ENCODE results near the gene L3MBTL1. TPM values are rescaled to one million over a fixed set of nuclear protein-coding genes. Genes with fewer than 3 reads are reported as not detected.

L3MBTL1 gene
- total RNA-seq, 2 donors from 2014 or later: 7.6 to 11.5 TPM

DNA sequence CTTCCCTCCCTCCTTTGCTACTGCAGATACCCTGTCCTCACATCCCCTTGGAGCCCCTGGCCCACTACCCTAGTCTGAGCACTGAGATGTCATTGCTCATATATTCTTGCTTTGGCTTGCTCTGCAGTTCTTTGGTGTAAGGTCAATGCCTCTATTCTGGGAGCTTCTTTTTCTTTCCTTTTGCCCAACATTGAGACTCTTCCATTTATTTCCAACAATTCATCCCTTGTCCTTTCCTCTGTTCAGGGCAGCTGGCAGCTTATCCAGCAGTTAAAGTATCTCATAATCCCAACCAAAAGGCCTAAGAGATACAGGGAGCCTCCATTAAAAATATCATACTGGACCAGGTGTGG is 23.6 kb downstream of the L3MBTL1 start:
- intact Hi-C loops (cut with DNase I, micrococcal nuclease): no loop called here

GRCh38 chr20:43532416-43533055 is 25.0 kb downstream of the L3MBTL1 start:
- intact Hi-C loops (cut with DNase I, micrococcal nuclease): no loop called here
- ATAC-seq (no peak), DNase-seq (no peak)

More for the DNA sequence above, 23.6 kb downstream of the L3MBTL1 start:
- ATAC-seq (no peak), DNase-seq (no peak)

DNA sequence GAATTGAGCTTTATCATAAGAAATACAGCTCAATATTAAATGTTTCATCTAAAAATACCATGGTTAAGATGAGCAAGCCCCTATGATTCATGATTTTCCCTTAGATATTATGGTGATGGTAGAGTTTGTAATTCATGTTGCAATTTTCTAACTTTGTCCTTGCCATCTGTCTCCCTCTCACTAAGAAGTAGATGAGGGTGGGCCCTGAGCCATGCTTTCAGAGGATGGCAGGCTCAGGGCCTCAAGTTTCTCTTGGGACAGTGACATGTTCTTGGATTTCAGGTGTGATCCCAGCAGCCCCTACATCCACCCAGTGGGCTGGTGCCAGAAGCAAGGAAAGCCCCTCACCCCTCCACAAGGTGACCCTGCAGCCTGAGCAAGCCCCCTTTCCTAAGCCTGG is 25.6 kb downstream of the L3MBTL1 start:
- ATAC-seq (no peak), DNase-seq (no peak)
- intact Hi-C loops (cut with DNase I, micrococcal nuclease): no loop called here

- DNase-seq: no peak
- intact Hi-C loops (cut with DNase I, micrococcal nuclease): no loop called here
- ATAC-seq: no peak
Measured at GRCh38 chr20:43534016-43534415, 26.5 kb downstream of the L3MBTL1 start.

DNA sequence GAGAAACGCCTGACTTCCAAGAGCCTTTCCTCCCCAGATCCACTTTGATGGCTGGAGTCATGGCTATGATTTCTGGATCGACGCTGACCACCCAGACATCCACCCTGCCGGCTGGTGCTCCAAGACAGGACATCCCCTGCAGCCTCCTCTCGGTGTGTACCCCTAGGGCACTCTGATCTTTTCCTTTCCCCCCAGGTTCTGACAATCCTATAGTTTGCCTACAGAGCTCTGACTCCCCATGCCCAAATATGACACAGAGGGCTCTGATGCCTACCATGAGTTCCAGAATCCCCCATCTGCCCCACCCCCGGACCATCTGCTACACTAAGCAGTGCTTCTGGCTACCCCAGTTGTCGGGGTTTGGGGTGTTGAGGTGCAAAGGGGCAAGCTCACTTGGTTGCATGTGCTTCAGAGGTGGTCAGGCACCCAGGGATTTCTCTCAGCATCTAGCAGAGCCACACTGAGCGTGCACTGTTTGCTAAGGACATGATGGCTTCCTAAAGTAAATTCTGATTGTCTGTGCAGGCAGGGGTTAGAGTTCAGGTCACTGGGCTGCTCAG is 27.4 kb downstream of the L3MBTL1 start:
- intact Hi-C loops (cut with DNase I, micrococcal nuclease): no loop called here
- ATAC-seq (no peak), DNase-seq (no peak)

- DNase-seq (no peak), ATAC-seq (no peak)
- intact Hi-C loops (cut with DNase I, micrococcal nuclease): no loop called here
Measured at GRCh38 chr20:43535370-43536004, 28.0 kb downstream of the L3MBTL1 start.

DNA sequence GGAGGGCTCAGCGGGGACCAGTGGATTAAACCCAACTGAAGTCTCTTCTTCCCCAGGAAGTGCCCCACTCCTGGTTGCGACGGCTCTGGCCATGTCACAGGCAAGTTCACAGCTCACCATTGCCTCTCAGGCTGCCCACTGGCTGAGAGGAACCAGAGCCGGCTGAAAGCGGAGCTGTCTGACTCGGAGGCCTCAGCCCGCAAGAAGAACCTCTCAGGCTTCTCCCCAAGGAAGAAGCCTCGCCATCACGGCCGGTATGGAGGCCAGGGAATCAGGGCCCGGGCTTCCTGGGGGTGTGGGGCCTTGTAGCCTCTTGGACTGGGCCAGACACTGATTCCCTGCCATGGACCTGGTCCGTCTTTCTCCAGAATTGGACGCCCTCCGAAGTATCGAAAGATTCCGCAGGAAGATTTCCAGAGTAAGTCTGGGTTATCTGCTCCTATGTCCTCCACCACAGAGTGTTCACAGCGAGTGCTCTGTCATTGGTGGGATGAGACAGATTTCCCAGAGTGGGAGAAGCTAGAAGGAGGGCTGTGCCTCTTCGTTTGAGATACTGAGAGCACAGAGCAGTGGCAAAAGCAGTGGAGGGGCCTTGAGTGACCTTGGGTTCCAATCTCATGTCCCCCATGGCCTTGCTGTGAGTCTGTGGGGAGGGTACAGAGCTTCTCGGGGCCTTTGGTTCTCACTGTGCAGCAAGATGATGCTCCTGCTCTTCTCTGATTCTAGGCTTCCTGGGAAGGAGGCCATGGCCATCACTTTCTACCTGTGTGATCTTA is 28.7 kb downstream of the L3MBTL1 start:
- intact Hi-C loops (cut with DNase I, micrococcal nuclease): no loop called here
- no peak for DNase-seq
- ATAC-seq: no peak

GRCh38 chr20:43536817-43537440 is 29.4 kb downstream of the L3MBTL1 start:
- intact Hi-C loops (cut with DNase I, micrococcal nuclease): no loop called here
- DNase-seq: no peak
- no peak for ATAC-seq

DNA sequence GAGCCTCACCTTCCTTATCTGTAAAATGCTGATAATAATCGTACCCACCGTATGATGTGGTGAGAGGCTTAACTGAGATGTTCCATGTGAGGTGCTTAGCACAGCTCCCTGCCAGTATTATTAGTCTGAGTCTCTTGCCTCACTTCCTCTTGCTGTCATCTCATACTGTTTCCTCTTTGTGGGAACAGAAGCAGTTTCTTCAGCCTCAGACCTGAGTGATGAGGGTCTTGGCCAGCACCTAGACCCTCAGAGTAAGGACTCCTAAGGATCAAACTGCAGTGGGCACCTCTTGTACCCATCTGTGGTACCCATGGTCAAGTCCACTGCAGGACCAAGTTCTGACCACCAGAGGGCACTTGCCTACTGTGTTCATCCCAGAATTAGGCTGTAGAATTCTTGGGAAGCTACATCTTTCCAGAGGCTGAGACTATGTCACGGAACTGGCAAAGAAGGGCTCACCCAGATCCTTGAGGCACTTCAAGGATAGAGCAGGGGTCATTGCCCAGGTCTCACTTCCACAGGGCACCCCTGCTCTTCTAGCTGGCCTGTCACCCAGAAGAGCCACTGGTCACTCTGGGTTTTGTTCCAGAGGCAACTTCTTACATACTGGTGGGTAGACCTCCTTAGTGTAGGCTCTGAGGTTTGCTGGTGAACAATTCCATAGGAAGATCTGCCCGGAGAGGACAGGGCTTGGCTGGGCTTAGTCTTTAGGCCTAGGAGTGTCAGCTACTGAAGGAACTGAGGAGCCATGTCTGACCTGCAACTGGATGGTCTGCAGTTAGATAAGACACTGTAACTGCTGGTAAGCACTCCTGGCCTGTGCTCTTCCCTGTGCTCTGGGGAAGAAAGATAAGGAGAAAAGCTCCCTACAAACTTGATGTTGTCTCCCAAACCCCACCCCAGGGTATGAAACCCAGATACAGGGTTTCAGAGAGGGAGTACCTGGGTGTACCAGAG is 30.7 kb downstream of the L3MBTL1 start:
- peak in 1 of 2 donors; percentile 80 for DNase-seq
- intact Hi-C loops (cut with DNase I, micrococcal nuclease): no loop called here
- peak; percentile 55 for ATAC-seq

- intact Hi-C loops (cut with DNase I, micrococcal nuclease): no loop called here
- DNase-seq: no peak
- no peak for ATAC-seq
Measured at GRCh38 chr20:43538878-43539700, 31.6 kb downstream of the L3MBTL1 start.

DNA sequence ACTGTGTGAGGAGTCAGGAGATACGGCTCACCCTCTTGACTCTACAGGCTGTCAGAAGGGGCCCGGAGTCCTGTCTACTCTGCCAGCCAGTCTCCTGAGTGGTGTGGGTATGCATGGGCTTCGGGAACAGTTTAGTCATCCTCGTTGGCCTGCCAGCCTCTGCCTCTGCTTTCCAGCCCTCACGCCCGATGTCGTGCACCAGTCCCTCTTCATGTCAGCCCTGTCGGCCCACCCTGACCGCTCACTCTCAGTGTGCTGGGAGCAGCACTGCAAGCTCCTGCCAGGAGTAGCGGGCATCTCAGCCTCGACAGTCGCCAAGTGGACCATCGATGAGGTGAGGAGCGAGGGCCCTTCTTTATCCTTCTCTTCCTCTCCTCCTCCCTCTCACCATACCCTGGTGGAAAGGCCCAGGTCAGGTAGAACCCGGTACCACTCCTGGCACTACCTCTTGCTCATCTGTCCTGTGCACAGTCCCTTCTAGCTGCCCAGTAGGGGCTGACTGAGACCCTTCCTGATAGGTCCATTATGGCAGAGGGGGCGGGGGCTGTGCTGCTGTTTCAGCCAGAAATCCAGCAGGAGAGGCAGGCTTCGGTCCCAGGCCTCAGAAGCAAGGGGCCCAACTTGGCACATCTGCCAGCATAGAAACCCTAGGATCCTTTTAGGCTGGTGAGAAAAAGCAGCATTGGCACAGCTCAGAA is 32.6 kb downstream of the L3MBTL1 start:
- intact Hi-C loops (cut with DNase I, micrococcal nuclease): no loop called here
- ATAC-seq (no peak), DNase-seq (no peak)

DNA sequence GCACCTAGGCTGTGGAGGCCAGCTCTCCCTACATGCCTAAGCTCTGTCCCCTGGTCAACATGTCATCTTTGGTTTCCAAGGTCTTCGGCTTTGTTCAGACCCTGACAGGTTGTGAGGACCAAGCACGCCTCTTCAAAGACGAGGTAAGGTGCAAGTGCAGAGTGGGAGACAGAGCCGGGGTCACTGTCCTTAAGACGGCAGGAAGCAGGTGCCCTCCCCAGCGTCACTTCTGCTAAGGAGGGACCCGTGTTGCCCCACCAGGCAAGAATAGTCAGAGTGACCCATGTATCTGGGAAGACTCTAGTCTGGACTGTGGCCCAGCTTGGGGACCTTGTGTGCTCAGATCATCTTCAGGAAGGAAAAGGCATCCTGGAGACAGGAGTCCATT is 33.2 kb downstream of the L3MBTL1 start:
- intact Hi-C loops (cut with DNase I, micrococcal nuclease): no loop called here
- ATAC-seq: peak; percentile 16
- DNase-seq: no peak

GRCh38 chr20:43541214-43541613 is 33.7 kb downstream of the L3MBTL1 start:
- no peak for DNase-seq
- ATAC-seq: peak; percentile 76
- intact Hi-C loops (cut with DNase I, micrococcal nuclease): no loop called here

- intact Hi-C loops (cut with DNase I, micrococcal nuclease): no loop called here
- DNase-seq: peak in 1 of 2 donors; percentile 28
- ATAC-seq: peak; percentile 82
Measured at GRCh38 chr20:43542161-43542560, 34.7 kb downstream of the L3MBTL1 start.

- intact Hi-C loops (cut with DNase I, micrococcal nuclease): no loop called here
- DNase-seq (no peak), ATAC-seq (no peak)
Measured at GRCh38 chr20:43542674-43543073, 35.2 kb downstream of the L3MBTL1 start.

DNA sequence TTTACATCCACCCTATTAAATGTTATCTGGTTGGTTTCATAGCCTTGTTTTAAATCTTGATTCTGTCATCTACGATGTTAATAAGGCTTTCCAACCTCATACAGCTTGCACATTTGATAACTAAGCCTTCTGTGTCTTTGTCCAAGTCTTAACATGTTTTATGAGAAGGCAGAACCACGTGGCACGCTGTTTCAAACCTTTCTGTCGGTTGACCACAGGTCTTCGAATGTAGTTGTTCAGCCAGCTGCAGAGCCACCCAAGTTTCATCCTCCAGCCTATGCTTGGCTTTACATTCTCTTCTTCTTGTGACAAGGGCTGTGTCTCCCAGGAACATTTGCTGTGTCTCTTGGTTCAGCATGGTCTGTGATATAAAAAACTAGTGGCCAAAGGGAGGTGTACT is 35.6 kb downstream of the L3MBTL1 start:
- no peak for DNase-seq
- intact Hi-C loops (cut with DNase I, micrococcal nuclease): no loop called here
- no peak for ATAC-seq

DNA sequence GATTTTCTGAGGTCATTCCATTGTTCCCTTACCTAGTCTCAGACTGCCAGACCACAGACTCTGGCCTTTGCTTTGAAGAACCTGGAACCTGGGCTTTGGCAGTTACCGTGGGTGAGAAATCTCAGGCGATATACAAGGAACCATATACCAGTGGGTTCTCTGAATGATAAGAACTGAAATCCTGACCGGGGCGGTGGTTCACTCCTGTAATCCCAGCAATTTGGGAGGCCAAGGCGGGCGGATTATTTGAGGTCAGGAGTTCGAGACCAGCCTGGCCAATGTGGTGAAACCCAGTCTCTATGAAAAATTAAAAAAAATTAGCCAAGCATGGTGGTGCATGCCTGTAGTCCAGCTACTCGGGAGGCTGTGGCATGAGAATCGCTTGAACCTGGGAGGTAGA is 37.0 kb downstream of the L3MBTL1 start:
- ATAC-seq: no peak
- intact Hi-C loops (cut with DNase I, micrococcal nuclease): no loop called here
- DNase-seq: no peak
